CD1c-positive myeloid dendritic cell (primary cell): ENCODE results near the gene FAM151A.
"Not testable (repeated sequence)": the region's sequence is repeated elsewhere in the genome, so short reads cannot be mapped to it uniquely, and the experiment has no call there.

ENCODE experiments used
- DNase-seq: peaks from one replicate; pipeline ENCODE4 v3.0.0-alpha.2; 2016; ENCODE audit errors: extremely low spot score

The FAM151A gene

GRCh38 chr1:54636461-54637446 lies 13.4 kb upstream of the FAM151A start:
- DNase-seq, result not testable (repeated sequence)

DNA sequence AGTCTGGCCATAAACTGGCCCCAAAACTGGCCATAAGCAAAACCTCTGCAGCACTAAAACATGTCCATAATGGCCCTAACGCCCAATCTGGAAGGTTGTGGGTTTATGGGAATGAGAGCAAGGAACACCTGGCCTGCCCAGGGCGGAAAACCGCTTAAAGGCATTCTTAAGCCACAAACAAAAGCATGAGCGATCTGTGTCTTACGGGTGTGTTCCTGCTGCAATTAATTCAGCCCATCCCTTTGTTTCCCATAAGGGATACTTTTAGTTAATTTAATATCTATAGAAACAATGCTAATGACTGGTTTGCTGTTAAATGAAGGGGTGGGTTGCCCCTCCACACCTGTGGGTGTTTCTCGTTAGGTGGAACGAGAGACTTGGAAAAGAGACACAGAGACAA lies 12.5 kb upstream of the FAM151A start:
- DNase-seq, result not testable (repeated sequence)

DNA sequence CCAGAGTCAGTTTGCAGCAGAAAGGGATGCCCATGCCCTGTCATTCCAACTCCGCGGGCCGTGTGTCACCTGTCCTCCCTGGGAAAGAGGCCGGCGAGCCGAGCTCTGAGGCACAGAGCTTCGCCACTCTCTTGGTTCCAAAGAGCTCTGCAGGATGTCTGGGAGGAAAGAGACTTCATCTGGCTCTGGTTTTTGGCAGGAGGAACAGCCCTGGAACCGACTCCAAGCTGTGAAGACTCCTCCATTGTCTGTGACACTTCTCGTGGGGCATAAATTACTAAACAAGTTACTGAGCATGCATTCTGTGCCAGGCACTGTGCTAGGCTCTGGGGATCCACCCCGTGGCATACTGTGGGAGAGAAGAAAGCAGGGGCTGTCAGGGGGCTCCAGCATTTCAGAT lies 3.9 kb upstream of the FAM151A start:
- no peak for DNase-seq

- no peak for DNase-seq
These were observed 1.4 kb upstream of the FAM151A start for GRCh38 chr1:54624466-54625464.

DNA sequence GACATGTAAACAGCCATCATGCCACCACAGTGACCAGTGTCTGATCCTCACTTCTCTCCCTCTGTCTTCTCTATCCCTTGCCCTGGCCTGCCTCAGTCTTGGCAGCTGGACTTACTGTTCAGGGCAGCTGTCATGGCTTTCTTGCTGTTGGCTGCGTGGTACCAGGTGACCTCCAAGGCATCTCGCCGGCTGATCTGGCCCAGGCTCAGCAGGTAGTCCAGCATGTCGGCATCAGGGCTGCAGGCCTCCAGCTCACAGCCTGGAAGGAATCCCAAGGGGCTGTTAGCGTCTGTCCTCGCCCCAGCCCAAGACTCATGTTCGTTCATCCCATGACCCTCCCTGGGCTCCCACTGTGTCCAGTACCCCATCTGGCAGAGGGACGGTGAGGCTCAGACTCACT lies 3.6 kb downstream of the FAM151A start:
- no peak for DNase-seq

DNA sequence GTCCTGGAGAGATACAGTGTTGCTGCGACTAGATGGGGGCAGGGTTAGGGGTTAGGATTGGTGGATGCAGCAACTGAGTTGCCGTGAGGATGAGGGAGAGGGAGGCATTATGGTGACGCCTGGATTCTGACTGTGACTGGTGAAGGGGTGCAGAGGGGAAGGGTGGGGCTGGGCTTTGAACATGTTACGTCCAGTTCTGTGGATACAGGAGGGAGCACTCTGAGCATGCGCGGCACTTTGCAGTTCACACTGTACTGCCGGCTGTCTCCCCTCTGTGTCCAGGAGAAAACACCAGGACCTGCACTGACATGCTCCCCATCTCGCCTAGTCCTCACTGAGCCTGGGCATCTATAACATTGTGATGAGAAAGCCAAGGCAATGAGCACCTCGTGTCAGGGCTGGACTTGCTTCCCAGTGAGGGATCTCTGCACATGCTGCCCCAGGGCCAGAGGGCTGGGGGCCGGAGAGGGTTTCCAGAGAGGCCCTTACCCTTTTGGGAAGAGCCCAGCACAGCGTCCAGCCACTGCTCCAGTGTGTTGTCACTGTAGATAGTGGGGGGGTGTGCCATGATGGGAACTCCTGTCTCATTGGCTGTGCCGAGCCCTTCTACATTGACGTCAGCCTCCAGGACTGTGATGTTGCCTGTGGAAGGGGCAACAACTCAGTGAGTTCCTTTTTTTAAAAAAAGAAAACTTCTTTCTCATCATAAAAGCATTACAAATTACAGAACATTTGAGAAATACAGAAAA lies 7.6 kb downstream of the FAM151A start:
- no peak for DNase-seq

DNA sequence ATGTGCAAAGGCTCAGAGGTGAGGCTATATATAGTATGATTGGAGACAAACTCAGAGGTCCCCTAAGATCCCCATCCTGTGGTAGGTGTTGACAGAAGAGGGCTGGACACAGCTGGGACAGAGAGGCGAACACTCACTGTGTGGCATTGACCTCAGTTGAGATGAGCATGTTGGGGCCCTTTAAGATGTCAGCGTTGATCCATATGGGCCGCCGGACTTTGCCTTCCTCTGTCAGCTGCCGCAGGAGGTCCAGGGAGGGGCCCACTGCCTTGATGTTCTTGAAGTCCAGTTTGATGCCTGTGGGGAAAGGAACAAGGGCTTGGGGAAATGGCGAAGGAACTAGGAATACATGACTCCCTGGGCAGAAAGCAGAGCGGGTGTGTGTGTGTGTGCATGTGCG lies 8.8 kb downstream of the FAM151A start:
- DNase-seq, result no peak

DNA sequence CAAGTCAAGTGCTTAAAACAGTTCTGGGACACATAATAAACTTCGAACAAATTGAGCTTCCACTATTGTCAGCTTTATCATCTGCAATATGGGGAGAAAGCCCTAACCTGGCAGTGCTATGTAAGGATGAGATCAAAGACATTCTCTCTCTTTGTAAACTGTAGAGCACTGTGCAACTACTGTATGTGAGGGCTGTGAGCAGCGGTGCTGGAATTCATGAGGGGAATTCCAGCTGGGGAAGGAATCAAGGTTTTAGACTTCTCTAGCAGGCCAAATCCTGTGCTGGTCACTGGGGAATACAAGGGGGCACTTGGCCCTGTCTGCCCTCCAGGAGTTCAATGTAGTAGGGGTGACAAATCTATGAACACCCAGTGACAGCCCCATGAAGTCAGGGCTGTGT lies 9.3 kb downstream of the FAM151A start:
- no peak for DNase-seq

DNA sequence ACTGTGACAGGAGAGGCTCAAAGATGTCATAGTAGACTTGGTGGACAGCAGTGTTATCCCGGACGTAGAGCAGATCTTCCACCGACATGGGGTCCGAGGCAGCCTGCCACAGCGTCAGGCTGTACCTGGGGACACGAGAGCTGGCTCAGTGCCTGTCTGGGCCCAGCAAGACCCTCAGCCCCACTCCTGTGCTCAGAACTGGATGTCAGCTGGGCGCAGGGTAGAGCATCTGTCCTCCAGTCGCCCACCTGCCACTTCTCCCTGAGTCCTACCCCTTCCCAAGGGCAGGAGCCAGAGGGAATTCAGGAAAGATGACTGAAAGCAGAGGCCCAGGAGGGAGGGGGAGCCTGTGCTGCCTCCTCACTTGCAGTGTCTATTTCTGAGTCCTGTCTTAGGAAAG lies 11.7 kb downstream of the FAM151A start:
- no peak for DNase-seq

- no peak for DNase-seq
These were observed 12.4 kb downstream of the FAM151A start for GRCh38 chr1:54610601-54611580.

DNA sequence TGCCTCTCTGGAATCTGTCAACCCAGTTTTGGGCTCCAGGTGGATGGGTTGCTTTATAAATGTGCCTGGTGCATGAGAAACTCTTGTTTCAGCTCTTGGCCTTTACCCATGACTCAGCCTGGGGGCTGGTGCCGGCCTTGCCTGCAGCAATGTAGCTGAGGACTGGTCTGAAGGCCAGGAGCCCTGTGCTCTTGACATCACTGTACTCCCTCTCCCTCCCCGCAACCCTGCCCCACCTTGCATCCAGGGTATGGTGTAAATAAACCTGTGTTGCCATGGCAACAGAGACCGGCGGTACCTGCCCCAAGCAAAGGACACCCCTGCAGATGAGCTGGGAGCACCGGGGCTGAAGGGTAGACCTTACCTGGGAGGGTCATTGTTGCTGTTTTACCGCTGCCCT lies 13.3 kb downstream of the FAM151A start:
- DNase-seq, result no peak

DNA sequence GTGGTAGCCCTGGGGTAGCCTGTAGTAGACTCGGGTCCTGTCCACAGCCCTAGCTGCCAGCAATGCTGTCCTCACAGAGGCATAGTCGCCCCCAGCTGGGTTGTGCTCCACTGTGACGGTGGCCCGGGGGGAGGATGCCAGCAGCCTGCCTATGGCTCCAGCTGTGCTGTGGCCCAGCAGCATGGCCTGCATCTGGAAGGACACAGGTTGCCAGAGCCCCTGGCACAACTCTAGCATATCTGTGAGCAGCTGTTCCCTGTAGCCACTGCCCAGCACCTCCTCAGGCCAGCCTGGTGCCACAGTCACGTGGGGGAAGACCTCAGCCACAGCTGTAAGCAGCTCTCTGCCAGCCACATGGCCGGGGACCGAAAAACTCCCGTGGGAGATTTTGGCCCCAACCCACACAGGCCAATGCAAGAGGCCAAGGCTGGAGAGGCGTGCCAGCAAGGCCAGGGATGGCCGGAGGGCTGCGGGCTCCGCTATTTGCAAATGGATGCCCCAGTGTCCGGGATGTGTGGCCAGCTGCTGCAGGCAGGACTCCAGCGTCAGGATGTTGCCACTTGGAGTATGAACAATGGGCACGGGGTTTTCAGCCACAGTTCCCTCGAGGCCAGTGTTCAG lies 13.9 kb downstream of the FAM151A start:
- DNase-seq, result no peak

- no peak for DNase-seq
These were observed 14.6 kb downstream of the FAM151A start for GRCh38 chr1:54608566-54609230.

DNA sequence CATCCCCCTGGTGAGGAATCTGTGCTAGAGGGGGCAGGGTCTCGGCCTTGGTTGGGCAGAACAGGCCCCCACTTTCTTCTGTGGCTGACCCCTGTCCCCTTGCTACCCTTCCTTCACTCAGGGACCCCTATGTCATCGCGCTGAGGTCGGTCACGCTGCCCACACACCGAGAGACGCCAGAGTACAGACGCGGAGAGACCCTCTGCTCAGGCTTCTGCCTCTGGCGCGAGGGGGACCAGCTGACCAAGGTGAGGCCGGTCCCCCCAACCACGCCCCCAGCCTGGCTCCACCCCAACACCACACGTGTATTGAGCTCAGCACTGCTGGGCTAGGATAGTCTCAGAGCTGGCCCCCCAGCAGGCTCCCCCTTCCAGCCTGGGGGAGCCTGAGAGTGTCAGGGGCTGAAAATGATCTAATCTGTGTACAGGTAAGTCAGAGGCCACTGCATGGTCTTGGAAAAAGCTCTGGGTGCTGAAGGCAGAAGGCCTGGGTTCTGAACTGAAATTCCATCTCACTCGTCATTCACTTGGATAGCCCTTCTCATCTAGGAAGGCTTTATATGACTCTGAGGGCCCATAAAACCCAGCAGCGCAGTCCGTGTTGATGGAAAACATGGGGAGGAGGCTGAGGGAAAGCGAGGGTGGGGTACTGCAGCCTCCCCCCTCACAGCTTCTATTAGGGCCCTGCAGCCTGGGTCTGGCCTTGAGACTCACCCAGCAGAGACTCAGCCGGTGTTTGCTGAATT lies 15.3 kb downstream of the FAM151A start:
- no peak for DNase-seq

GRCh38 chr1:54606990-54607325 lies 16.4 kb downstream of the FAM151A start:
- no peak for DNase-seq

- DNase-seq, result no peak
These were observed 17.0 kb downstream of the FAM151A start for GRCh38 chr1:54606096-54606989.

GRCh38 chr1:54604572-54605370 lies 18.6 kb downstream of the FAM151A start:
- DNase-seq, result no peak
